Breast epithelium (tissue), 4 donors: Measurements from ENCODE around the gene CIZ1. TPM values are rescaled to one million over a fixed set of nuclear protein-coding genes. Genes with fewer than 3 reads are reported as not detected.

Experiments used
- DNase-seq, 2 donors: peaks; one replicate each; pipeline ENCODE4 v3.0.0-alpha.2; 2019; ENCODE audit warnings: low spot score in 2 of 2
- H3K27ac ChIP-seq, 2 donors: fragments of 200-600 bp; sonication (generic) in 1 of 2; one replicate each; pipeline ENCODE4 v1.5.1; 2016 to 2019; ENCODE audit warnings: mild to moderate bottlenecking in 1 of 2
- H3K27me3 ChIP-seq, 2 donors: fragments of 200-600 bp; sonication (generic) in 1 of 2; one replicate each; pipeline versions ENCODE4 v1.5.1 to v1.6.0; 2017 to 2019; ENCODE audit warnings: control low read depth in 1 of 2, mild to moderate bottlenecking in 1 of 2
- H3K36me3 ChIP-seq: fragments of 200-600 bp; one replicate; pipeline ENCODE4 v1.5.1; 2019
- H3K4me1 ChIP-seq, 2 donors: fragments of 200-600 bp; sonication (generic); one replicate each; pipeline ENCODE4 v1.5.1; 2016 to 2019; ENCODE audit warnings: control low read depth in 1 of 2
- H3K4me3 ChIP-seq, 3 donors: fragments of 200-600 bp; sonication (generic); 1 replicate in 2 of 3; 2 replicates in 1 of 3; pipeline ENCODE4 v1.5.1; 2016 to 2019; ENCODE audit warnings: mild to moderate bottlenecking in 3 of 3, moderate library complexity in 2 of 3
- H3K9me3 ChIP-seq, 2 donors: fragments of 200-600 bp; sonication (generic) in 1 of 2; one replicate each; pipeline ENCODE4 v1.5.1; 2016 to 2019; ENCODE audit warnings: control low read depth in 1 of 2
- POLR2A ChIP-seq: fragments of 450-650 bp; IDR thresholded peaks from one replicate; pipeline ENCODE4 v1.6.1; 2016; ENCODE audit warnings: antibody characterized with exemption, mild to moderate bottlenecking, moderate library complexity
- POLR2AphosphoS5 ChIP-seq, 3 donors: sonication (generic); formaldehyde crosslinking; IDR thresholded peaks; one replicate each; pipeline ENCODE4 v1.6.1; 2017; ENCODE audit warnings: antibody characterized with exemption in 3 of 3
- intact Hi-C: fragments of 100-400 bp; cut with DNase I; formaldehyde crosslinking; loops from one replicate; pipeline ENCODE4 v1.15.1; 2023; ENCODE audit warnings: low total_unique reads
- total RNA-seq, 3 donors: library from RNA; depleted of rRNA; stranded (reverse); fragments of >200 nt; gene quantifications; one replicate each; pipeline ENCODE4 v1.1.0, GENCODE V29; 2016
- TF ChIP-seq, protein P1 (sequence below), 3 donors: fragments of 450-650 bp; IDR thresholded peaks; one replicate each; pipeline ENCODE4 v1.5.1; 2016 to 2017; ENCODE audit warnings: antibody characterized with exemption in 3 of 3, mild to moderate bottlenecking in 3 of 3, moderate library complexity in 3 of 3

CIZ1 gene
- total RNA-seq, 3 donors from 2014 or later, result 54.1 to 71.8 (median 58.4) TPM

DNA sequence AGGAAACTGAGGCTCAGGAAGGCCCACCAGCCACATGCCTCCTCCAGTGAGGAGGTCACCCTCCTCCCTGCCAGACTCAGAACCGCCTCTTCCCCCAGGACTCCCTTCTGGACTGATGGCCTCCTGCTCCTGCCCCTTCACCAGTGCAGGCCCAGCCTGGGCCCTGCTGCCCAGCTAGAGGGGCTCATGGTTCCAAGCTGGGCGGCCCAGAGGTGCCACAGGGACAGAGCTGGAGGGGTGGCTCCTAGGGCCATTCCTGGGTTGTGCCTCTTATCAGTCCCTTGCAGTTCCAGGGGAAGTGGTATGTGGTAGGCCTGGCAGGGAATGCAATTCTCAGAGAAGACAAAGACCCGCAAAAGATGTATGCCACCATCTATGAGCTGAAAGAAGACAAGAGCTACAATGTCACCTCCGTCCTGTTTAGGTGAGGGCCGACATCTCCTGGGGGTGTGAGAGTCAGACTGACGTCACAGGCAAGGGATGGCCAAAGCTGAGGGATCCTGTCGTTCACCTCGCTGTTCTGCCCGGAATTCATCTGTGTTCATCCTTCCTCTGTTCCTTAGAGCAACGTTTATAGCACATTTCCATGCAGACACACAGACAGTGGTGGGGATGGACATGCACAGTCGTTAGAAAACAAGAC lies 41.3 kb downstream of the CIZ1 start:
- Histone ChIP-seq H3K4me1 (peaks cover 9 to 20% of the 10 kb centered on the region in 2 donors), H3K4me3 (no peak overlapping the region), H3K9me3 (no peaks in the 10 kb centered on the region), H3K36me3 (no peaks in the 10 kb centered on the region), H3K27me3 (no peaks in the 10 kb centered on the region), H3K27ac (peak overlapping the region; percentile 93 to 94)
- DNase-seq, result no peak
- intact Hi-C loops, result no loop called here
- TF ChIP-seq, protein P1, sequence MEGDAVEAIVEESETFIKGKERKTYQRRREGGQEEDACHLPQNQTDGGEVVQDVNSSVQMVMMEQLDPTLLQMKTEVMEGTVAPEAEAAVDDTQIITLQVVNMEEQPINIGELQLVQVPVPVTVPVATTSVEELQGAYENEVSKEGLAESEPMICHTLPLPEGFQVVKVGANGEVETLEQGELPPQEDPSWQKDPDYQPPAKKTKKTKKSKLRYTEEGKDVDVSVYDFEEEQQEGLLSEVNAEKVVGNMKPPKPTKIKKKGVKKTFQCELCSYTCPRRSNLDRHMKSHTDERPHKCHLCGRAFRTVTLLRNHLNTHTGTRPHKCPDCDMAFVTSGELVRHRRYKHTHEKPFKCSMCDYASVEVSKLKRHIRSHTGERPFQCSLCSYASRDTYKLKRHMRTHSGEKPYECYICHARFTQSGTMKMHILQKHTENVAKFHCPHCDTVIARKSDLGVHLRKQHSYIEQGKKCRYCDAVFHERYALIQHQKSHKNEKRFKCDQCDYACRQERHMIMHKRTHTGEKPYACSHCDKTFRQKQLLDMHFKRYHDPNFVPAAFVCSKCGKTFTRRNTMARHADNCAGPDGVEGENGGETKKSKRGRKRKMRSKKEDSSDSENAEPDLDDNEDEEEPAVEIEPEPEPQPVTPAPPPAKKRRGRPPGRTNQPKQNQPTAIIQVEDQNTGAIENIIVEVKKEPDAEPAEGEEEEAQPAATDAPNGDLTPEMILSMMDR (IDR thresholded peaks at IDR 0.05), result no peak
- TF ChIP-seq POLR2AphosphoS5 (IDR thresholded peaks at IDR 0.05) (no peak), POLR2A (no peak)

DNA sequence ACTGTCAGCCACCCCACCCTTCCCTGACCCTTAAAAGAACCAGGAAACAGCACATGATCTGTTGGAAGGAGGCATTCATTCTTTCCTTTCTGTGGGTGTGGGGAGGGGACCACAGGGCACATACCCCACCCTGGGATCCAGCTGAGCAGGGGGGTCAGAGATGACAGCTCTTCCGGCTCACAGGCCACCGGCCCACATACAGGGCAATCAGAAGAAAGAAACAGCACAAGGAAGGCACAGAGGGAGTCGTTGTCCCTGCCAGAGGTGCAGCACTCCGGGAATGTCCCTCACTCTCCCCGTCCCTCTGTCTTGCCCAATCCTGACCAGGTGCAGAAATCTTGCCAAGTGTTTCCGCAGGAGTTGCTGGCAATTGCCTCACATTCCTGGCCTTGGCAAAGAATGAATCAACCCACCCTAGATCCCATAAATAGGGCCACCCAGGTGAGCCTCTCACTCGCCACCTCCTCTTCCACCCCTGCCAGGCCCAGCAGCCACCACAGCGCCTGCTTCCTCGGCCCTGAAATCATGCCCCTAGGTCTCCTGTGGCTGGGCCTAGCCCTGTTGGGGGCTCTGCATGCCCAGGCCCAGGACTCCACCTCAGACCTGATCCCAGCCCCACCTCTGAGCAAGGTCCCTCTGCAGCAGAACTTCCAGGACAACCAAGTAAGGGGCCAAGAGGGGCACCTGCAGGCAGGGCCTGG lies 42.2 kb downstream of the CIZ1 start, which contains the start of gene LCN2:
Gene LCN2 (plus strand): TSS at position 453 of the 701 bp plus-strand sequence. CDS start 73 bp downstream, at position 526.
- intact Hi-C loops, result no loop called here

DNA sequence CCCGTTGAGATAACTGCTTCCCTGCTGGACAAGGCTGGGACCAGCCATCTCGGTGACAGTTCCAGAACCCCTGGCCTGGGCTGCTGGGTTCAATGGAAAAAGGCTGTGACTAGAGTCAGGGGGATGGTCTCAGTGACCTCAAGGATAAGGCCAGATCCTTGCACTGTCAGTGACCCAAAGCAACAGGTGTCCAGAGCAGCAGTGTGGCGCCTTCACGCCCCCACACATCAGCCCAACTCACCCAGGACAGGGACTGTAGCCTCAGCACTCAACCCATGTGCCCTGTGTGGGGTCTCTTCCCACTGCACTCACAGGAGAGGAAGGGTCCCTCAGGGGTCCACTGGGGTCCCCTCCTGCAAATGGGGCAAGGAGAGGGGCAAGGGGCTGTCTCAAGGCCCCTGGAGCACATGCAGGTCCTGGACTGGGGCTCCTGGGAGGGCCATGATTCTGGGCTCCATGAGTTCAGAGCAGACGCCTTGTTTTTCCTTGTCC lies 42.8 kb downstream of the CIZ1 start:
- intact Hi-C loops, result no loop called here
- H3K27ac ChIP-seq, result peak overlapping the region; percentile 93 to 94
- TF ChIP-seq POLR2AphosphoS5 (IDR thresholded peaks at IDR 0.05) (no peak), POLR2A (no peak)
- TF ChIP-seq, protein P1 (IDR thresholded peaks at IDR 0.05), result no peak
- no peaks in the 10 kb centered on the region for H3K36me3 ChIP-seq
- no peaks in the 10 kb centered on the region for H3K9me3 ChIP-seq
- peak overlapping the region in 1 of 3 donors; percentile 19 for H3K4me3 ChIP-seq
- H3K27me3 ChIP-seq, result no peaks in the 10 kb centered on the region
- H3K4me1 ChIP-seq, result peaks cover 9 to 20% of the 10 kb centered on the region in 2 donors
- no peak for DNase-seq

More for the DNA sequence above, 42.2 kb downstream of the CIZ1 start, which contains the start of gene LCN2:
- peak; percentile 73 to 90 for DNase-seq
- Histone ChIP-seq H3K36me3 (no peaks in the 10 kb centered on the region), H3K9me3 (no peaks in the 10 kb centered on the region), H3K4me3 (peak within 1 kb of the TSS in 1 of 3 donors; percentile 39), H3K4me1 (peaks cover 9 to 20% of the 10 kb centered on the region in 2 donors), H3K27ac (peak within 1 kb of the TSS; percentile 93 to 94), H3K27me3 (no peaks in the 10 kb centered on the region)
- TF ChIP-seq POLR2AphosphoS5 (IDR thresholded peaks at IDR 0.05) (peak; percentile 29 to 79 (median 73)), POLR2A (no peak)
- TF ChIP-seq, protein P1 (IDR thresholded peaks at IDR 0.05), result no peak

DNA sequence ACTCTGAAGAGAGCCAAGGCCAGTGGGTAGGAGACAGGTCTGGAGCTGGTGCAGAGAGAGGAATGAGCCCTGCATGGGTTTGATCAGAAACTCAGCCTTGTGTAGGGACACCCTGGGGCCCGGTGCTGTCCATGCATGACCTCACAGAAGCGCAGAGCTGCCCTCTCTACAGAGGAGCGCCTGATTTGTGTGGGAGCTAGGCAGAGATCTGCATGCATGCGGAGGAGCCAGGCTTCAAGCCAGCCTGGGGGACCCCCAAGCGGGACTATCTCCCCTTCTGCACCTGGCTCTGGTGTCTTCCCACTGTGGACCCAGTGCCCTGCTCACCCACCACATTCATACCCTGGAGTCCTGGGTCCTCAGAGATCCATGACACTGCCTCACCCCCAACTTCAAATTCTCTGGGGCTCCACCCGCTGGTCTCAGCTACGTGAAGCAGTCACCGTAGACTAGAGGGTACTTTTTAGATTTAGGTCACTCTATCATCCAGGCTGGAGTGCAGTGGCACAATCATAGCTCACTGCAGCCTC lies 44.7 kb downstream of the CIZ1 start:
- no peak for DNase-seq
- Histone ChIP-seq H3K4me1 (peaks cover 9 to 20% of the 10 kb centered on the region in 2 donors), H3K27ac (no peak overlapping the region), H3K4me3 (no peak overlapping the region), H3K27me3 (no peaks in the 10 kb centered on the region), H3K9me3 (no peaks in the 10 kb centered on the region), H3K36me3 (no peaks in the 10 kb centered on the region)
- TF ChIP-seq POLR2A (no peak), POLR2AphosphoS5 (IDR thresholded peaks at IDR 0.05) (no peak)
- TF ChIP-seq, protein P1 (IDR thresholded peaks at IDR 0.05), result no peak
- intact Hi-C loops, result no loop called here
